T follicular helper cell (primary cell): ENCODE measurements around the gene RASSF4.

ENCODE experiments used
- DNase-seq: peaks from one replicate; pipeline ENCODE4 v3.0.0-alpha.2; 2020; ENCODE audit warnings: low read depth

Gene RASSF4

DNA sequence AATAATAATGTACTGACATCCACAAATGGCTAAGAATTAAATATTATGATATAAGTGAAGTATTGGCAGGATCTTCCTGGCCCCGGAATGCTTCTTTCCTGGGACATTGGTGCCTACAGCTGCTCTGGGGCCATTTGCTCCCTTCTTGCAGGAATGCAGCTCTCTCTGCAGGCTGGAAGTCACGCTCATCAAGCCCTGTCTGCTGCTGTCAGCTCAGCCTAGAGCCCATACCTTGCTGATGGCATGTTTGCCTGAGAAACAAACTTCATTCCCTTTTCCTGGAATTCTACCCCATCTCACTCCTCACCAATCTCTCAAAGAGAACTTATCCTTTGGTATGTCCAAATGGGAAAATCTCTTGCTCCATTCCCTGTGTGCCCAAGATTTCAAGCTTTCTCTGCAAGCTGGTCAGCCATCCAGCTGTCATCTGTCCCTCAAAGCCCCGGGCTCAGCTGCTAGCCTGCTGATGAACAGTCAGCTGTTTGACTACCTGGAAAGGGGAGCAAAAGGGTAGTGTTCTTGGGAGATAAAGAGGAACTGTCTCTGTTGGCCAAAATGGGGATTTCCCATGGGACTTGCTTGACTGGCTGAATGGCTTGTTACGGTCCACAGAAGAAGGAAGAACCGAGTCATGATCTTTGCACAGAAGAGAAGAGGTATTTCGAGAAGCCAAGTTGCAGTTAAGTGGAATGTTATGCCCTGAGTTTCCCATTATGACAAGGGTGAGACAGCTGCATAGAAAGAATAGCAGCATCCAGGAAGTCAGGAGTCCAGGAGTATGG, 12.0 kb upstream of the RASSF4 start:
- no peak for DNase-seq

DNA sequence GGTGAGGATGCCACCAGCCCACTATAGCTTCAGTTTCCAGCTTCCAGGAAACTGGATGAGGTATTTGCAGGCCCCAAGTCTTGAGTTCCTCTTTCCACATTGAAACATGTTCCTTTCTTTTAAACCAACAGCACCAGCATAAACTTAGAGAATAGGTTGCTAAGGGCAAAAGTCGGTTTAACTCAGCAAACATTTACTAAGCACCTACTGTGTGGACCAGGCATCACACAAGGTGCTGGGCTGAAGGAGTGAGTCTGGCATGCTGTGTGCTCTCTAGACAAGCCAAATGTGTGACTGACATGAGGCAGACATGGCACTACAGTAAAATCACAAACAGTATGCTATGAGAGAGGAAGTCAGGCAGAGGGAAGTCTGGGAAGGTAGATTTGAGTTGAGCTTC, 11.0 kb upstream of the RASSF4 start:
- DNase-seq, result no peak

DNA sequence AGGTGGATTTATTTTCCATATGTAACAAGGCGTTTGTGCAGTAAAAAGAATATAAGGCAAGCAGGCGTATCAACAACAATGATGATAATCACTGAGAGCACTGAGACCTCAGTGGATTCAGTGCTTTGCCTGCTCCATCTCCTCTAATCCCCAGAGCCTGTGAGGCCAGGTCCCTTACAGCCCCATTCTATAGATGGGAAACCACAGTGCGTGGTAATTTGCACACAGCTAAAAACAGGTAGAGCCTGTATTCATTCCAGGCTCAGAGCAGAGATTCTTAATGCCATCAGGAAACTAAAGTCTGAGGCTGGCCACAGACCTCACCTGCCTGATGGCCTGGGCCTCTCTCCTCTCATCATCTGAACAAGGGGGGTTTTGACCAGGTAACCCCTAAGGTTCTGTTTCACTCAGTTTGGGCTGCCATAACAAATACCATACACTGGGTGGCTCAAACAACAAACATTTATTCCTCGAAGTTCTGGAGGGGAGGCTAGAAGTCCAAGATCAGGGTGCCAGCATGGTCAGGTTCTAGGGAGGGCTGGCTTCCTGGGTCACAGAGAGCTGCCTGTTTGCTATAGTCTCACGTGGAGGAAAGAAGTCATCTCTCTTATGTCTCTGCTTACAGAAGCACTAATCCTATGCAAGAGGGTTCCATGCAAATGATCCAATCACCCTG, 10.3 kb upstream of the RASSF4 start:
- DNase-seq, result no peak

DNA sequence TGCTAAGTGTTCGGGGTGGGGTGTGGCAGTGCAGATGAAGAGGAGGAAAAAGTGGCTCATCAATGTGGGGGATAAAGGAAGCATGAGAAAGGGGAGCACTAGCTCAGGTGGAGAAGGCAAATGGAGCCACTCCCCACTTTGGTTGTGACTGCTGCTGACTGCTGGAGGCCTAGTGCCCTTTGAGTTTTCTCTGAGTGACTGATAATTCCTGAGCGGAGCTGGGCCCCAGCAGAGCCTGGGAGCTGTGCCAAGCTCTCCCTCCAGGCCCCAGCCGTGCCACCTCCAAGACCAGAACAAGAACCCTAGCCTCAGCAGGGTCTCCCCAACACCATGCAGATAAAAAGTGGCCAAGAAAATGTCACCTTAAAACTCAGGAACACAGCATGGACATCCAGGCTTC, 9.7 kb upstream of the RASSF4 start:
- DNase-seq, result no peak

DNA sequence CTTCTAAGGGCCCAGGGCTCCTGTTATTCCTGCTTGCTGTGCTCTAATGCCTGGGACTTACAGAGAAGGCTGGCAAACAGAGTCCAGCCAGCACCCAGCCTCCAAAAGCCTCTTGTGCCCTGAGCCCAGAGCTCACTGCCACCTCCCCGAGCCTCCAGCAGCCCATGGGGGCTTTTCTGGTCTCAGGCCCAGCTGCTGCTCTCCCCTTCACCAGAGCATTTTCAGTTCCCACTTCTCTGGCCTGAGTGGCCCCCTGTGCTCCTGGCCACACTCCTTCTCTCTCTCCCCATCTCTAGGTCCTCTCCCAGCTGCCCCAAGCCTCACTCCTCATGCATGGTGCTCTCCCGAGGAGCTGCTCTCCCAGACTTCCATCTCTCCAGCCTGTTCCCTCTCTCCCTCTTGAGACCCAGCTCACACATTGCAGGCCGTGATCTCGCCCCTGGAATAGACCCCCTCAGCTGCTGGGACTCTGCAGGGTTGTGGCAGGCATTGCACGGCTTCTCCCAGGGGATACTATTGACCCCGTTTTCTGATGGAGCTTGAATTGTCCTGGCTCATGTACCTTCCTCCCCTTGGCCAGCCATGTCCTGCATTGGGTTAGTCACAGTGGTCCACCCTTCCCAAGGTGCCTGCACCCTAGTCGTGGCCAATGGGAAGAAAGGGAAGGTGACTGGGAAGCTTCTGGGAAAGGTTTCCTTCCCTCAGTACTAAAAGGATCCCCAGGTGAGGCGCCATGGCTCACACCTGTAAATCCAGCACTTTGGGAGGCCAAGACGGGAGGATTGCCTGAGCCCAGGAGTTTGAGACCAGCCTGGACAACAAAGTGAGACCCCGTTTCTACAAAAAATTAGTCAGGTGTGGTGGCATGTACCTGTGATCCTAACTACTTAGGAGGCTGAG, 9.0 kb upstream of the RASSF4 start:
- no peak for DNase-seq

DNA sequence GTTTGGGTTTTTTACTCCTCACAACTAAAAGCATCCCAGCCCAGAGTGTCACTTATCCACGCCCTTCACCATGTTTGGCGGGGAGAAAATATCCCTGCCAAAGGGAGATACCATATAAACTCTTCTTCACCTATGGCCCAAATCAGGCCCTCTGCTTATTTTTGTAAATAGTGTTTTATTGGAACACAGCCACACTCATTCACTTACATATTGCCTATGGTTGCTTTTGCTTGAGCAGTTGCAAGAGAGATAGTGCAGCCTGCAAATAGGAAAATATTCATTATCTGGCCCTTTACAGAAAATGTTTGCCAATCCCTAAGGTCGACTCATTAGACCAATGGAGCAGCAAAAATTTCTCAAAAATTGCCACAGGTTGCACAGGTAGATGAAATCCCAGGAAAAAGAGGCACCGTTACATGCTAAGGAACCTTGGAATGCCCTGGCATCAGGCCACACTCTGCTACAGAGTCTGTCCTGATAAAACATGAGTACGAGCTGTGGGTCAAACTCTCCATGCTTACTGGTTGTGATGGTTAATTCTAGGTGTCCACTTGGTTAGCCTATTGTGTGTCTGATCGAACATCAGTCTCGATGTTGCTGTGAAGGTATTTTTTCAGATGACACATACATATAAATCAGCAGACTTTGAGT, 7.9 kb upstream of the RASSF4 start:
- no peak for DNase-seq

DNA sequence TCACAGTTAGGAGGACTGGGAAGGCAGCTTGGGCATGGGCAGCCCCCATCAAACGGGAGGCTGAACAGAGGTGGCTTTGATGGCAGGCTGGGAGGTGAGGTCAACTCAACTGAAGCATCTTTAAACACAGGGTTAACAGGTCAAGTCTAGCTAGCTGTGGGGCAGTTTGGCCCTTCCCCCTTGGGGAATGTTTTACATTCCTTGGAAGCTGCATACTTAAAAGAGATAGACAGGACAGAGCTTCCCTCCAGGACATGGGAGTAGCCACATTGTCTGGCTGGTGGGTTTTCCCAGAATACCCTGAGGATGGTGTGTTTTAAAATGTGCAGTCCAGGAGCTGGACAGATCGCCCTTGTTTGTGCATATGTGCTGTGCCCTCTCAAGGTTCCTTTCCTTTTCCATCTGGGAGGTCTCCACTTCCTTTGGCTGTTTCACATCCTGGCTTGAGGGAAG, 6.8 kb upstream of the RASSF4 start:
- no peak for DNase-seq

DNA sequence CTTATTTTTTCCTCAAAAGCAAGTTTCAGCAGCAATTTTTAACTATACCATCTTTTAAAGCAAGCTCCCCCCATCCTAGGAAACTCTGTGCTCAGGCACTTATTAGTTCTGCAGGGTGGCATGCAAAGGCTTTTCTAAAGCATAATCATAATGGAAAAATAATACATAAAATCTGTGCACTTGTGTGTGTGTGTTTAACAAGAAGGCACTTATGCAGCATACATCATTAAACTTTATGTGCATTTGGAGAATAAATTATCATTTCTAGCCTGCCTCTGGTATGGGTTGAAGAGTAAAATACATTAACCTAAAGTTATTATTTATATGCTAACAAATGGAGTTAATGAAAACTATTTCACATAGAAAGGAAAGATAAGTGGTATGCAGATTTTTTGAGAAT, 5.6 kb upstream of the RASSF4 start:
- DNase-seq, result no peak

DNA sequence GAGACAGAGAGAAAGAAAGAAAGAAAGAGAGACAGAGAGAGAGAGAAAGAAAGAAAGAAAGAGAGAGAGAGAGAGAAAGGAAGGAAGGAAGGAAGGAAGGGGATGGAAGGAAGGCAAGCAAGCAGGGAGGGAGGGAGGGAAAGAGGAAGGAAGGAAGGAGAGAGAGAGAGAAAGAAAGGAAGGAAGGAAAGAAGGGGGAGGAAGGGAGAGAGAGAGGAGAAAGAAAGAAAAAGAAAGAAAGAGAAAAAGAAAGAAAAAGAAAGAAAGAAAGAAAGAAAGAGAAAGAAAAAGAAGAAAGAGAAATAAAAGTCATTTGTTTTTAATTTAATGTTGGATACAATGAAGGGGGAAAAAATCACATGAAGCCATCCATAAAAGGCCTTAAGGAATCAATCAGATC, 4.6 kb upstream of the RASSF4 start:
- no peak for DNase-seq

DNA sequence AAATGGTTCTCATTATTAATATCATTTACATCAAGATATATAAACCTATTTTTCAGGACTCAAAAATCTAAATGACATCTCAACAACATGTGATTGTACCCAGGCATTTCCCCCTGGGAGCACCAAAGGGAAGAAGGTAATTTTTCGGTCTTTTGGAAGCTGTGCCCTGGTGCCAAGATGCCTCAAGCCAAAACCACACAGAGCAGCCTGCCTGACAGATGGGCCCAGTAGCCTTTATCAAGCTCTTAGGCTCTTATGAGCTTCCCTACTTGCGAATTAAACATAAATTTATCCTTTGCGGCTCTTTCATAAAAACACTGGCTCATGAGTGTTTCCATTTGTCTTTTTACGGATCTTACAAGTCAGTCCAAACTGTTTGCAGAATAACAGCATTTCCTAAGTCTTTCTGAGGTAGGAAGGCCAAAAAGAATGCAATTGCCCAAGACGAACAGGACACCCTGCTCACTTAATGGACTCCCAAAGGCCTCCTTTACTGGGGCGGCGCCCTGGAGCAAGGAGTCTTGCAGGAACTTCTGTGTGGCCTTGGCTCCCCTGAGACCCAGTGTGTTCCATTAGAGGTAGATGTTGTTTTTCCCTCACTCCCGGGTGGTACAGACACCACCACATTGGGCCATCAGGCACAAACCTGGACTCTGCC, 4.1 kb upstream of the RASSF4 start:
- no peak for DNase-seq

DNA sequence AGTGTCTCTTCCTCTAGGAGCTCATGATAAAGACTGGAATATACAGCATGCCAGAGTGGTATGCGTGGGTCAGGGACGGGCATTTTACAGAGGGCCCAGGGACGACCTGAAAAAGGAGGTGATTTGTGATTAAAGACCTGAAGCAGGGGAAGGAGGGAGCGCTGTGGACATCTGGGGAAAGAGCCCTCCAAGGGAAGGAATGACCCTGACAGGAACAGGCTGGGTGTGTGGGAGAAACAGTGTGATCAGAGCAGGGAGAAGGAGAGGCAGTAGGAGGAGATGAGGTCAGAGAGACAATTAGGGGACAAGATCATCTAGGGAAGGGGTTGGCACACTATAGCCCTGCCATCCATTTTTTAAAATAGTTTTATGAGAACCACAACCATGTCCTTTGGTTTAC, 3.4 kb upstream of the RASSF4 start:
- DNase-seq, result no peak

DNA sequence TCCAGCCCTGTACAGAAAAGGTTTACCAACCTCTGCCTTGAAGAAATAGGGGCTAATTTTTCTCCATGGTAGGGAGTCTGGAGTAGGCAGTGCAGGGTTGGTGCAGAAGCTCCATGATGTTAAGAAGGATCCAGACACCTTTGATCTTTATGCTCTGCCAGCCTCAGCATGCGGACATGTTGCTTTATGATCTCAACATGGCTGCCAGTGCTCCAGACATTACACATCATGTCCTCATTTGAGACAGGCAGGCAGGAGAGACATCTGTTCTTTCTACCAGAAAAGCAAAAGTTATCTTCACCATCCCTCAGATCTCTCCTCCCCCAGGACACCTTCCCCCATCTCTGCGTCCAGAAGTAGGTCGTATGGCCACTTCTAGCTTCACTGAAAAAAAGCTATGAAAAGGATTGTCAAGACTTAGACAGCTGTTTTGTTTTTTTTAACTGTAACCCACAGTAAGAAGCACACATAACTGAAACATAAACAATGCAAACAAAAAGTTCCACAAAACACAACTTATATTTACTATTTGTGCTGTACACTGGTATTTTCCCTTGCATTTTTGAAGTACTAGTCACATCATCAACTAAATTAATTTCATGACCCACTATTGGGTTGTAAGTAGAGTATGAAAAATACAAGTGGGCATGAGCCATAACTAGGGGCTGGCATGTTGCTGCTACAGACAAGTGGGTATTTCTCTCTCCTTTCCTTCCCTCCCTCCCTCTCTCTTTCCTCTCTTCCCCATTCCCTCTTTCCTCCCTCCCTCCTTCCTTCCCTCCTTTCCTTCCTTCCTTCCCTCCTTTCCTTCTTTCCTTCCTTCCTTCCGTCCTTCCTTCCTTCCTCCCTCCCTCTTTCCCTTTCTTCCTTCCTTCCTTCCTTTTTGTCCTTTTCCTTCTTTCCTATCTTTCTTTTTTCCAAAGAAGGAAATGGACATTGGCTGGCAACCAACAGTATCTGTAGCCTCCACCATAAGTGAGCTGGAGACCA, 2.6 kb upstream of the RASSF4 start:
- no peak for DNase-seq

DNA sequence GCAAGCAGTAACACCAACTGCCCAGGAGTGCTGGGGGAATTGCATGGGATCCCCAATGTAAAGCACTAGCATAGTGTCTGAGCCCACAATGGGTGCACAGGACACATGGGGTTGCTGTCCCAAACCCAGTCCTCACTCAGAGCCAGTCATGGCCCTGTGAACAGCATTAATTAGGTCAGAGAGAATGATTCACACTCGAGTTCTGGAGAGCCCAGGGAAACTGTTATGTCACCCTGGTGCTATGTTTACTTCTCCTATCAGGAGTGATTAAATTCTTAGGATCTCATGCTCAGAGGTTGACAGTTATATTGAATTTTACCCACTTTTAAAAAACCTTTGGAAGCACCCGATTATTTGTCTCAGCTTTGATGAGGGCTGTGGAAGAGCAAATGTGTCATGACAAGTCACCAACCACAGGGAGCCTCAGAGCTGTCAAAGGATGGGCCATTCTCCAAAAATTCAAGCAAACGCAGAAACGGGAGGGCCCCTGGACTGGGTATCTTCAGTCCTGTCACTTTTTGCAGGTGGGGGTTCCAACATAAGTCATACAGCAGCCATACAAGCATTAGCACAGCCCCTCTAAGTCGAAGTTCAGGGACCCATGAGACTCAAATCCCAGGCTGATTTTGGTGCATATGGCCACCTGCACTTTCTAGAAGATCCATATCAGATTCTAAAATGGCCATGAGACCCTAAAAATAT, 1.3 kb upstream of the RASSF4 start:
- no peak for DNase-seq

DNA sequence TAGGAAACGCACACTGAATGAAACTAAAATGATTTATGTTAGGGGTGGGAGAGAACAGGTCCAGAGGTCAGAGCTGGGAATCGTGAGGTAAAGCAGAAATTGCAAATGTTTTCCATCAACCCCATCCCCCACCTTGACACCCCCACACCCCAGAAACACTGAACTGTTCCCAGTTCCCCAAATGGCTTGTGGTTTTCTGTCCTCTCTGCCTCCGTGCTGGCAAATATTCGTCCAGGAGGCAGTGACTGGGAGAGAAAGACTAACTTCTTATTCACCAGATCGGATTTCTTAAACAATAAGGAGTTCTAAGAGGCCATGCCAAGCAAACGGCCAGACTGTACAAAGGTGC, 730 bp upstream of the RASSF4 start:
- no peak for DNase-seq

DNA sequence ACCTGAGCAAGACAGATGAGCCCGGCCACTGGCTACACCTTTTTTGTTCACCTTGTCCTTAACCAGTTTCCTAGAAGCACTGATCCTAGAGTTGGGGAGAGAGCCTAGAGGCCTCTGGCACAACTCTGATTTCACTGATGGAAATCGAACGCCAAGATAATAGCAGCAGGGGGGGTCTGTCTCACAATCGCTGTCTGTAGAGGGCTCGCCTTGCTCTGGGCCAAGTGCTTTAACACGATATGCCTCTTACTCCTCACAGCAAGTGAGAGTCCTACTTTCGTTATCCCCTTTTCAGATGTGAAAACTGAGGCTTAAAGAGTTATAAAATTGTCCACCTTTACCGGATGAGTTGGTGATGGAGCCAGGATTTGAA, 472 bp downstream of the RASSF4 start:
- DNase-seq, result no peak

DNA sequence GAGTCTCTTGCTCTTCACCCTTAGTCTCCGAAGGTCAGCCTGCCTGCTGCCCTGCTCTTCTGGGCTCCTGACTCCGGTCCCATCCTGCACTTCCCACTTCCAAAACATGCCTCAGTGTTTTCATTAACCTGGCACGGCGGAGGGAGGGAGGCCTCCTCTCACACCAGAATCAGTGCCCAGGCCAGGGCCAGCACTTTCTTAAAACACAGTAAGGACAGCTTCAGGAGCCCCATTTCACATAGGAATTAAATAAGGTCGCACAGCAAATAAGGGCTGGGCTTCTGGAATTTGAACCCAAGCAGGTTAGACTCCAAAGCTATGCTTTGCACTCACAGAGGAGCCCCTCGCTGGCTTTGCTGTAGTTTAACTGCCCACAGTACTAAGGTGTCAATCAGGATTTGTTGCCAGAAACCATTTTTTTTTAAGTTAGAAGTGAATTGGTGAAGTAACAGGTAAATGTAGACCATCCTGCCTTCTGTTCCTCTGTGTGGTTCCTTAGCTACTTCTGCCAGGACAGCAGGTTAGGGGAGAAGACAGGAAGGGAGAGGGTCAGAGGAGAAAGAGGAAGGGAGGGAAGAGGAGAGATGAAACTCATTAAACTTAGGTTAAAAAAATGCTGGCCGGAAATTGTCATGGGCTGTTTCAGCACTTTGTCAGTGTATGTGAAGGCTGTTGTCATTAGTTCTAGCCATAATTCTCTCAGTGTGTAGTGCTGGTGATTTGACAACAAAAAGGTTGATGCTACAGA, 1.1 kb downstream of the RASSF4 start:
- no peak for DNase-seq

DNA sequence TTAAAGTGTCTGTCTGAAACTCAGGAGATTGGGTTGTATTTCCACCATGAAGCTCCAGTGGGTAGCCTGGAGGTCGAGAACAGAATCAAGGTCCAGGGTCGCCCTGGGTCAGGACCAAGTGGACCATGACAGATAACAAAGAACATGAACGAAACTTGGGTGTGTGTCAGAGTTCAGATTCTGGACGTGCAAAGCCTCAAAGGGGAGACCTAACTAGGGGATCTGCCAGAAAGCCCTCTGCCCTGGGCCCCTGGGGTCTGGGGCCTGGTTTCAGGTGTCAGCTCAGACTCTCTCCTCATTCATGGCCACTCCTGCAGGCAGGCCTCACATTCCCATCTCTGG, 1.6 kb downstream of the RASSF4 start:
- no peak for DNase-seq

DNA sequence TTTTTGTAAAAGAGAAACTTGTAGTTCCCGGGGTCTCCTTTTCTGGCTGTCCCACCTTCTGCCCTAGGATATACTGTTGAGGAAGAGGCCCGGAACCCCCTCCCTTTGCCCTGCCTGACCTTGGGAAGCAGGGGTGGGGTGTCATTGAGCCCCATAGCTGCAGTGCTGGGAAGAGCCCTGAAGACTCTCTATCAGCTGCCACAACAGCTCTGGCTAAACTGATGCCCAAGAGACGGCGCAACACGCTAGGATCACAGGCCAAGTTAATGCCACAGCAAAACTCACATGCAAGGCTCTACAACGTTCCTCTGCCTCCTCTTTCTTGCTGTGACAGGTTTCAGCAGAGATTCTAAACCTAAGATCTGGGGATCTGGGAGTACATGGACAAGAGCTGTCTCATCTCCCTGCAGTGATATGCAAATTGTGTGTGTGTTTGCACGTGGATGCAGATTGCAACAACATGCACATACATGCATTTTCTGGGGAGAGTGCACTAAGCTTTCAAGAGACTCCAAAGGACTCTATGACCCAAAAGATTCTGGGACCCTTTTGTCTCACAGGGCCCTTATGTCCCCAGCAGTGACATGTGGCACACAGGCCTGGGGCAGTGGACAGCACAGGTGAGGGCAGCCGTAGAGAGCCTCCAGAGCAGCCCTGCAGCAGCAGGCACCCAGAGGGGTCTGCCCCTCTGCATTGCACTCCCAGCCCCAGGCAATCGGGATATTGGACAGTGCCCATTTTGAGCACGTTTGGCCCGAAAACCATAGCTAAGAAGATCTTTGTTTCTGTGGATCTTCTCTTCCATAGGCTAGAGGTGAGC, 2.5 kb downstream of the RASSF4 start:
- DNase-seq, result no peak
